ENCODE measurements around the gene IFITM10. TPM values are rescaled to one million over a fixed set of nuclear protein-coding genes. Genes with fewer than 3 reads are reported as not detected.
"Not testable (repeated sequence)": the region's sequence is repeated elsewhere in the genome, so short reads cannot be mapped to it uniquely, and the experiment has no call there.

Gene IFITM10
- total RNA-seq, 1 experiment from 2014 or later = 0.59 TPM

- no peak overlapping the region for H3K27ac Mint-ChIP-seq
- Histone ChIP-seq H3K27me3 (ENCODE audit: insufficient read depth, low read length) (no peaks in the 10 kb centered on the region; the same call in 1 of the 2 replicates), H2BK12ac (ENCODE audit: insufficient read length, low read depth, low read length) (no peak overlapping the region), H3T11ph (ENCODE audit: low read length) (no peak overlapping the region), H4K20me1 (ENCODE audit: control insufficient read depth, insufficient read depth, insufficient read length) (no peaks in the 10 kb centered on the region), H2BK120ac (ENCODE audit: low read depth, low read length, poor library complexity, severe bottlenecking) (no peak overlapping the region), H2AFZ (ENCODE audit: low read length) (no peak overlapping the region), H3K27ac (ENCODE audit: insufficient read length, low read depth, low read length) (no peak overlapping the region), H2AK5ac (ENCODE audit: insufficient read length, low read length) (no peak overlapping the region), H2BK15ac (ENCODE audit: low read depth, low read length) (no peak overlapping the region), H3K18ac (ENCODE audit: insufficient read length, low read depth, low read length) (no peak overlapping the region), H3K79me2 (ENCODE audit: insufficient read depth, low read length) (no peaks in the 10 kb centered on the region), H4K8ac (replicated peaks; ENCODE audit: insufficient read length, low read depth, low read length) (no peak overlapping the region), H3K4me2 (ENCODE audit: insufficient read depth, insufficient read length, low read length) (no peak overlapping the region), H4K5ac (ENCODE audit: insufficient read length, low read depth, low read length) (no peak overlapping the region), H3K14ac (ENCODE audit: insufficient read depth, low read length) (no peak overlapping the region), H3K23me2 (ENCODE audit: insufficient read length, low read depth, low read length, poor library complexity, severe bottlenecking) (no peaks in the 10 kb centered on the region), H3K23ac (ENCODE audit: insufficient read length, low read depth, low read length) (no peak overlapping the region), H3K4ac (ENCODE audit: low read depth, low read length) (no peak overlapping the region), H3K79me1 (ENCODE audit: insufficient read depth, low read depth, low read length, poor library complexity, severe bottlenecking) (no peaks in the 10 kb centered on the region), H3K9me3 (ENCODE audit: control insufficient read depth, low read depth, low read length) (no peaks in the 10 kb centered on the region), H3K9ac (ENCODE audit: extremely low read depth, insufficient read length, low read length) (no peak overlapping the region), H3K56ac (ENCODE audit: insufficient read length, low read depth, low read length) (no peak overlapping the region), H2BK20ac (ENCODE audit: low read depth, low read length, poor library complexity, severe bottlenecking) (no peak overlapping the region), H4K91ac (ENCODE audit: insufficient read length, low read depth, low read length) (no peak overlapping the region), H3K4me1 (ENCODE audit: insufficient read depth, low read length) (peaks cover 8% of the 10 kb centered on the region; the same call in 1 of the 2 replicates), H2BK5ac (ENCODE audit: insufficient read length, low read length) (no peak overlapping the region)
- TF ChIP-seq, protein P1, sequence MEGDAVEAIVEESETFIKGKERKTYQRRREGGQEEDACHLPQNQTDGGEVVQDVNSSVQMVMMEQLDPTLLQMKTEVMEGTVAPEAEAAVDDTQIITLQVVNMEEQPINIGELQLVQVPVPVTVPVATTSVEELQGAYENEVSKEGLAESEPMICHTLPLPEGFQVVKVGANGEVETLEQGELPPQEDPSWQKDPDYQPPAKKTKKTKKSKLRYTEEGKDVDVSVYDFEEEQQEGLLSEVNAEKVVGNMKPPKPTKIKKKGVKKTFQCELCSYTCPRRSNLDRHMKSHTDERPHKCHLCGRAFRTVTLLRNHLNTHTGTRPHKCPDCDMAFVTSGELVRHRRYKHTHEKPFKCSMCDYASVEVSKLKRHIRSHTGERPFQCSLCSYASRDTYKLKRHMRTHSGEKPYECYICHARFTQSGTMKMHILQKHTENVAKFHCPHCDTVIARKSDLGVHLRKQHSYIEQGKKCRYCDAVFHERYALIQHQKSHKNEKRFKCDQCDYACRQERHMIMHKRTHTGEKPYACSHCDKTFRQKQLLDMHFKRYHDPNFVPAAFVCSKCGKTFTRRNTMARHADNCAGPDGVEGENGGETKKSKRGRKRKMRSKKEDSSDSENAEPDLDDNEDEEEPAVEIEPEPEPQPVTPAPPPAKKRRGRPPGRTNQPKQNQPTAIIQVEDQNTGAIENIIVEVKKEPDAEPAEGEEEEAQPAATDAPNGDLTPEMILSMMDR (conservative IDR thresholded peaks at IDR 0.05) = no peak
- H3K27me3 Mint-ChIP-seq (ENCODE audit: low read depth) = peaks cover 18% of the 10 kb centered on the region
- no peaks in the 10 kb centered on the region; a peak in 2 of 7 replicates for H3K36me3 Mint-ChIP-seq (ENCODE audit: insufficient read depth in 1 of 3, low read depth in 3 of 3)
- no peak for DNase-seq
- no CpG with 5 or more reads among the region's 7 CpGs for WGBS (ENCODE audit: extremely low coverage, insufficient read length, low lambda C conversion rate)
- peaks cover 26 to 28% of the 10 kb centered on the region in 2 experiments for H3K4me1 Mint-ChIP-seq
- no peak overlapping the region for H3K4me3 Mint-ChIP-seq
- peaks cover 0 to 3% of the 10 kb centered on the region in 2 experiments; a peak in 2 of 5 replicates for H3K9me3 Mint-ChIP-seq
Observed at GRCh38 chr11:1770061-1770460, 19.7 kb upstream of the IFITM10 start.

DNA sequence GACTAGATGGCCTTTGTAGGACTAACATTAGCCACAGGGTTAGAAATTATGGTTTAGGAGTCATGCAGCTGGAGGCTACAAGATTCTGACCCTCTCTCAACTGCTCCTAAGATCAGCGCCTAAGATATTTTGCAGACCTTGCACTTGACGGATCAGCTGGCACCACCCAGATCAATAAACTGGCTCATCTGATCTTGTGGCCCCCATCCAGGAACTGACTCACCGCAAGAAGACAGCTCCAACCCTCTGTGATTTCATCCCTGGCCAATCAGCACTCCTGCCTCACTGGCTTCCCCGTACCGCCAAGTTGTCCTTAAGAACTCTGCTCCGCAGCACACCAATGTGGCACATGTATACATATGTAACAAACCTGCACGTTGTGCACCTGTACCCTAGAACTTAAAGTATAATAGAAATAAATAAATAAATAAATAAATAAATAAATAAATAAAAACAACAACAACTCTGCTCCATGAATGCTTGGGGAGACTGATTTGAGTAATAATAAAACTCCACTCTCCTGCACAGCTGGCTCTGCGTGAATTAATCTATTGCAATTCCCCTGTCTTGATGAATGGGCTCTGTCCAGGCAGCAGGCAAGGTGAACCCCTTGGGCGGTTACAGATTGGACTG, 19.0 kb upstream of the IFITM10 start:
- not testable (repeated sequence) for H3T11ph ChIP-seq (ENCODE audit: low read length); H4K5ac ChIP-seq (ENCODE audit: insufficient read length, low read depth, low read length); H3K18ac ChIP-seq (ENCODE audit: insufficient read length, low read depth, low read length); H3K4me2 ChIP-seq (ENCODE audit: insufficient read depth, insufficient read length, low read length); H3K4me3 Mint-ChIP-seq; DNase-seq; H2AK5ac ChIP-seq (ENCODE audit: insufficient read length, low read length); H2AFZ ChIP-seq (ENCODE audit: low read length); H3K79me1 ChIP-seq (ENCODE audit: insufficient read depth, low read depth, low read length, poor library complexity, severe bottlenecking); H3K23me2 ChIP-seq (ENCODE audit: insufficient read length, low read depth, low read length, poor library complexity, severe bottlenecking); H2BK12ac ChIP-seq (ENCODE audit: insufficient read length, low read depth, low read length); H2BK5ac ChIP-seq (ENCODE audit: insufficient read length, low read length); H3K36me3 Mint-ChIP-seq (ENCODE audit: insufficient read depth in 1 of 3, low read depth in 3 of 3); H3K23ac ChIP-seq (ENCODE audit: insufficient read length, low read depth, low read length); H3K9me3 ChIP-seq (ENCODE audit: control insufficient read depth, low read depth, low read length); H3K4ac ChIP-seq (ENCODE audit: low read depth, low read length); H3K9ac ChIP-seq (ENCODE audit: extremely low read depth, insufficient read length, low read length); H2BK15ac ChIP-seq (ENCODE audit: low read depth, low read length); H3K14ac ChIP-seq (ENCODE audit: insufficient read depth, low read length); H2BK20ac ChIP-seq (ENCODE audit: low read depth, low read length, poor library complexity, severe bottlenecking); H3K56ac ChIP-seq (ENCODE audit: insufficient read length, low read depth, low read length); H2BK120ac ChIP-seq (ENCODE audit: low read depth, low read length, poor library complexity, severe bottlenecking); H3K9me3 Mint-ChIP-seq; H3K27ac Mint-ChIP-seq; H3K27me3 ChIP-seq (ENCODE audit: insufficient read depth, low read length); H4K8ac ChIP-seq (replicated peaks; ENCODE audit: insufficient read length, low read depth, low read length); H3K27ac ChIP-seq (ENCODE audit: insufficient read length, low read depth, low read length); H4K91ac ChIP-seq (ENCODE audit: insufficient read length, low read depth, low read length); H4K20me1 ChIP-seq (ENCODE audit: control insufficient read depth, insufficient read depth, insufficient read length); H3K79me2 ChIP-seq (ENCODE audit: insufficient read depth, low read length)
- no CpG with 5 or more reads among the region's 9 CpGs for WGBS (ENCODE audit: extremely low coverage, insufficient read length, low lambda C conversion rate)
- peaks cover 10% of the 10 kb centered on the region; the same call in 1 of the 2 replicates for H3K4me1 ChIP-seq (ENCODE audit: insufficient read depth, low read length)
- Mint-ChIP-seq H3K4me1 (peaks cover 27 to 28% of the 10 kb centered on the region in 2 experiments), H3K27me3 (ENCODE audit: low read depth) (peaks cover 17% of the 10 kb centered on the region)

Measured in H9 (cell line).